ENCODE measurements around the gene SUCLG1.

SUCLG1 gene

DNA sequence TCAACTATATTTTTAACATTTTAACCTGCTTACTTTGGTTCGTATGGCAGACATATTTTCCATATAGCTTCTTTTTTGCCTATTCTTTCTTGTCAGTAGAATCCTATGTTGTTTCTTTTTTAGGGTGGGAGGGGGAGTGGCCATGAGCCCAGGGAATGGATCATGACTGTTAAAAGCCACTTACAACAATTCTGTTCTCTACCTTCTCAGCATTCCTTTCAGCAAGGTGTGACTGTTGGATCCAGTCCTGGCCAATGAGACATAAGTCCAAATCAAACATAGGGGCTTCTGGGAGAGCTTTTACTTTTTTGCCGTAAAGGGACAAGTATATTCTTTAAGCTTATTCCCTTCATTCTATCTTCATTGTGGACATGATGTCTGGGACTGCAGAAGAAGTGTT, 32.2 kb upstream of the SUCLG1 start:
- H3K36me3 ChIP-seq (ENCODE audit: control insufficient read depth, insufficient read depth, low read length) = no peaks in the 10 kb centered on the region
- peaks cover 34% of the 10 kb centered on the region for H3K4me1 ChIP-seq
- no peaks in the 10 kb centered on the region for H3K27me3 ChIP-seq (ENCODE audit: control insufficient read depth, insufficient read depth, low read length)
- no peak overlapping the region for H3K4me2 ChIP-seq (ENCODE audit: low read length)
- no peak overlapping the region for H3K4me3 ChIP-seq (ENCODE audit: low read depth, low read length)
- no peaks in the 10 kb centered on the region for H3K79me2 ChIP-seq
- H3K27ac ChIP-seq = peak overlapping the region; percentile 25
- no peak overlapping the region for H3K9ac ChIP-seq
- H3K9me3 ChIP-seq (ENCODE audit: control insufficient read depth, low read length) = no peaks in the 10 kb centered on the region
- TF ChIP-seq, protein P1, sequence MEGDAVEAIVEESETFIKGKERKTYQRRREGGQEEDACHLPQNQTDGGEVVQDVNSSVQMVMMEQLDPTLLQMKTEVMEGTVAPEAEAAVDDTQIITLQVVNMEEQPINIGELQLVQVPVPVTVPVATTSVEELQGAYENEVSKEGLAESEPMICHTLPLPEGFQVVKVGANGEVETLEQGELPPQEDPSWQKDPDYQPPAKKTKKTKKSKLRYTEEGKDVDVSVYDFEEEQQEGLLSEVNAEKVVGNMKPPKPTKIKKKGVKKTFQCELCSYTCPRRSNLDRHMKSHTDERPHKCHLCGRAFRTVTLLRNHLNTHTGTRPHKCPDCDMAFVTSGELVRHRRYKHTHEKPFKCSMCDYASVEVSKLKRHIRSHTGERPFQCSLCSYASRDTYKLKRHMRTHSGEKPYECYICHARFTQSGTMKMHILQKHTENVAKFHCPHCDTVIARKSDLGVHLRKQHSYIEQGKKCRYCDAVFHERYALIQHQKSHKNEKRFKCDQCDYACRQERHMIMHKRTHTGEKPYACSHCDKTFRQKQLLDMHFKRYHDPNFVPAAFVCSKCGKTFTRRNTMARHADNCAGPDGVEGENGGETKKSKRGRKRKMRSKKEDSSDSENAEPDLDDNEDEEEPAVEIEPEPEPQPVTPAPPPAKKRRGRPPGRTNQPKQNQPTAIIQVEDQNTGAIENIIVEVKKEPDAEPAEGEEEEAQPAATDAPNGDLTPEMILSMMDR (IDR thresholded peaks at IDR 0.05) = no peak
- peak overlapping the region; percentile 74 for H2AFZ ChIP-seq

DNA sequence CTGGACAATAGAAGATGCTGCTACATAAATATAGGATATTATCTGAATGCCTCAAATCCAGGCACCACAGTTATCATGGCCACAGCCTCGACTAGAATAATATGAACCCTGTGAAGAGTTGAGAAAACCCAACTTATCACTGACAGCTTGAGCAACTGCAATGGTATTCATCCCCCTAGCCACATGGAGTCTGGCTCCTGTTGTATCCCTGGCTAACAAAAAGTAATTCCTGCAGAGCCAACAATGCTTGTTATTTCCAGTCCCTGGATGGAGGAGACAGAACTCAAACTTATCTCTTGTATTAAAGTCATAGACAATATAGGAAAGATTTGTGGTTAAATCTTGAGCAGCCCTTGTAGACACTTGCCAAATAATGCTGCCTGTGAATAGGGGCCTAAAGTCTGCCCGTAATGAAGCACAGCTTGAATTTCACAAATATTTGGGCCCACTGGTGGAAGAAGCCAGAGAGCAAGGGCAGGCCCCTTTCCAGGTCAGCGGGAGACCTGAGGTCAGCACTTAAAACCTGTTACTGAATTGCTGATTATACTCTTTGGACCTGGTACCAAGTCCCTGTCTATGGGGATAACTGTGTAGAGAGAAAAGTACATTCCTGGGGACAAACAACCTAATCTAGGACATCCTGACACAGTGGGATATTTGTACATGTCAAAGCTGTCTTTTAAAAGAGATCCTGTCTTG, 28.4 kb upstream of the SUCLG1 start:
- peaks cover 47% of the 10 kb centered on the region for H3K4me1 ChIP-seq
- peak overlapping the region; percentile 7 for H3K4me3 ChIP-seq (ENCODE audit: low read depth, low read length)
- peak overlapping the region; percentile 81 for H3K27ac ChIP-seq
- H3K79me2 ChIP-seq = no peaks in the 10 kb centered on the region
- TF ChIP-seq, protein P1 (IDR thresholded peaks at IDR 0.05) = no peak
- H2AFZ ChIP-seq = peak overlapping the region; percentile 55
- H3K27me3 ChIP-seq (ENCODE audit: control insufficient read depth, insufficient read depth, low read length) = no peaks in the 10 kb centered on the region
- H3K9me3 ChIP-seq (ENCODE audit: control insufficient read depth, low read length) = no peaks in the 10 kb centered on the region
- H3K9ac ChIP-seq = no peak overlapping the region
- peak overlapping the region; percentile 37 for H3K4me2 ChIP-seq (ENCODE audit: low read length)
- no peaks in the 10 kb centered on the region for H3K36me3 ChIP-seq (ENCODE audit: control insufficient read depth, insufficient read depth, low read length)

DNA sequence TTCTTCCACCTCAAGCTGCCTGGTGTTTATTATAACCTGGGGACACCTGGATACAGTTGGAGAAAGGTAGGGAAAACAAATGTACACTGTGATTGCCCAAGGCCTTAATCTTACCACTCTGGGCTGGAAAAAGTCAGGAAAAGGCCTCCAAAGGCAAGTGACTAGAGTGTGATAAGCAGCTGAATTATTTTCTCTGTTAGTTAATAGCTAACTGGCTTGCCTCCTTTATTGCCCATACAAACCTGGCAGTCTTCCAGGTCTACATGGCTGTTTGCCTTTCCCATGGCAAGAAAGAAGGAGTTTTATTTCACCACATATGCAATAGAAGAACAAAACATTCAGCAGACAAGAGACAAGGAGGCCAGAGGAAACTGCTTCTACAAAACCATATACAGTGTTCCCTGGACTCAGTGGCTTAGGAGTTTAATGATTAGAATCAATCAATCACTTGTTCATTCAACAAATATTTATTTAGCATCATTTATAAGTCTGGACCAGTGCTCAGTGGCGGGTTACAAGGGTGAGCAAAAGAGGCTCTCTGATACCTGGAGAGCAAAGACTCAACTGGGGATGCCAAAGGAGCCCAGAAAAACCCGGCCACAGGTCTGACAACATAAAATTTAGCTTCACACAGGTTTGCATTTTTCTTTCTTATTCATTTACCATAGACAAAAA, 27.5 kb upstream of the SUCLG1 start:
- Histone ChIP-seq H3K4me3 (ENCODE audit: low read depth, low read length) (no peak overlapping the region), H3K4me2 (ENCODE audit: low read length) (peak overlapping the region; percentile 37), H3K9me3 (ENCODE audit: control insufficient read depth, low read length) (no peaks in the 10 kb centered on the region), H3K79me2 (no peaks in the 10 kb centered on the region), H3K27ac (peak overlapping the region; percentile 81), H3K27me3 (ENCODE audit: control insufficient read depth, insufficient read depth, low read length) (no peaks in the 10 kb centered on the region), H3K9ac (no peak overlapping the region), H3K4me1 (peaks cover 47% of the 10 kb centered on the region), H2AFZ (peak overlapping the region; percentile 21), H3K36me3 (ENCODE audit: control insufficient read depth, insufficient read depth, low read length) (no peaks in the 10 kb centered on the region)
- TF ChIP-seq, protein P1 (IDR thresholded peaks at IDR 0.05) = no peak

DNA sequence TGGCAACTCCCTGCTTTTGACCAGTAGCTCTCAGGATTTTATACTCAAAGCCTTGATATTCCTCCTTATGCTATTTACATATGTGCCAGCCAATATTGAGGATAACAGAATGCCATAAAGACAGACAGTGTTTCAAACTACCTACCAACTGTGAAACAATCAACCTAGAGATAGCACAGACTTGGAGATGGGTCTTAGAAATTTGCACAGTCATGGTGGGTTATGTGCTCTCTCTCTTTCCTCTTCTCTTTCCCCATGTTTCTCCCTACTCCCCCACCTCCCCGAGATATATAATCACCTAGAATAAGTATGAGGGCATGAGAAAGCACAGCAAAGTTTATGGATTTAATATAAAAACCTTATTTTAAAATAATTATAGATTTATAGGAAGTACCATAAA, 24.2 kb upstream of the SUCLG1 start:
- H3K36me3 ChIP-seq (ENCODE audit: control insufficient read depth, insufficient read depth, low read length) = no peaks in the 10 kb centered on the region
- no peak overlapping the region for H3K27ac ChIP-seq
- TF ChIP-seq, protein P1 (IDR thresholded peaks at IDR 0.05) = no peak
- H3K9me3 ChIP-seq (ENCODE audit: control insufficient read depth, low read length) = no peaks in the 10 kb centered on the region
- no peaks in the 10 kb centered on the region for H3K79me2 ChIP-seq
- no peak overlapping the region for H3K4me3 ChIP-seq (ENCODE audit: low read depth, low read length)
- H3K4me2 ChIP-seq (ENCODE audit: low read length) = no peak overlapping the region
- no peak overlapping the region for H2AFZ ChIP-seq
- no peak overlapping the region for H3K9ac ChIP-seq
- peaks cover 43% of the 10 kb centered on the region for H3K4me1 ChIP-seq
- H3K27me3 ChIP-seq (ENCODE audit: control insufficient read depth, insufficient read depth, low read length) = no peaks in the 10 kb centered on the region
